H1 (cell line): ENCODE results near the gene LOXHD1. TPM values are rescaled to one million over a fixed set of nuclear protein-coding genes. Genes with fewer than 3 reads are reported as not detected.
A peak's percentile ranks its signal among the peaks of the same experiment; 100 is the strongest.

Experiments used
- CTCF ChIA-PET: fragments of 300-600 bp; sonication (Branson Sonifier 250); formaldehyde crosslinking; loops from one replicate; lab custom pipeline; 2021; ENCODE audit not compliant: partially characterized antibody; lab: Charles Lee
- POLR2A ChIA-PET: fragments of 300-600 bp; sonication (Branson Sonifier 250); formaldehyde crosslinking; loops from one replicate; lab custom pipeline; 2021; ENCODE audit warnings: inconsistent platforms; ENCODE audit not compliant: partially characterized antibody; lab: Charles Lee
- DNase-seq, 2 experiments: peaks; one replicate each; pipeline versions ENCODE4 v3.0.0 to v3.0.0-alpha.2; 2010 to 2022; ENCODE audit warnings: low spot score in 2 of 2, low read depth in 1 of 2, mixed read lengths in 1 of 2
- FAIRE-seq: peaks from 2 replicates; lab custom pipeline; 2011; peaks lifted over from hg19 to GRCh38; lab: Jason Lieb, UNC
- H2AFZ ChIP-seq: 2 replicates; pipeline ENCODE4 v1.8.1; 2012; ENCODE audit warnings: low read length, inconsistent platforms
- H2AK5ac ChIP-seq: 2 replicates; pipeline ENCODE4 v1.6.1; 2013; ENCODE audit warnings: low read depth, low read length
- H2BK120ac ChIP-seq: replicated peaks from 2 replicates; pipeline ENCODE3; 2013; ENCODE audit warnings: low read depth, low read length, inconsistent platforms
- H2BK12ac ChIP-seq: 2 replicates; pipeline ENCODE4 v1.6.1; 2013; ENCODE audit warnings: low read depth, low read length
- H2BK15ac ChIP-seq: 2 replicates; pipeline ENCODE4 v1.6.1; 2013; ENCODE audit warnings: low read length
- H2BK20ac ChIP-seq: 2 replicates; pipeline ENCODE4 v1.6.1; 2013; ENCODE audit warnings: low read length
- H2BK5ac ChIP-seq: 2 replicates; pipeline ENCODE4 v1.6.1; 2013; ENCODE audit warnings: low read depth, low read length
- H3K14ac ChIP-seq: 2 replicates; pipeline ENCODE4 v1.6.1; 2013; ENCODE audit warnings: inconsistent platforms; ENCODE audit not compliant: insufficient read length
- H3K18ac ChIP-seq: 2 replicates; pipeline ENCODE4 v1.6.1; 2013; ENCODE audit warnings: low read length; ENCODE audit errors: extremely low read depth
- H3K23ac ChIP-seq: 2 replicates; pipeline ENCODE4 v1.6.1; 2013; ENCODE audit warnings: inconsistent platforms; ENCODE audit not compliant: insufficient read length
- H3K23me2 ChIP-seq: 2 replicates; pipeline ENCODE4 v1.6.1; 2013; ENCODE audit warnings: low read depth, low read length
- H3K27ac ChIP-seq: 2 replicates; pipeline ENCODE4 v1.6.1; 2011; ENCODE audit warnings: low read depth, low read length, inconsistent platforms
- H3K27me3 ChIP-seq, 4 experiments: replicated peaks in 1 of 4; 1 replicate in 1 of 4; 2 replicates in 3 of 4; pipeline versions ENCODE4 v1.6.1 to v1.8.1; 2011 to 2013; ENCODE audit warnings: low read length in 3 of 4, mild to moderate bottlenecking in 3 of 4, inconsistent platforms in 2 of 4, mixed read lengths in 2 of 4, moderate library complexity in 1 of 4; ENCODE audit not compliant: control insufficient read depth in 3 of 4, insufficient read depth in 3 of 4; ENCODE audit errors: extremely low read depth in 1 of 4
- H3K36me3 ChIP-seq, 4 experiments: 2 replicates each; pipeline versions ENCODE4 v1.6.1 to v1.8.1; 2011 to 2013; ENCODE audit warnings: mild to moderate bottlenecking in 4 of 4, low read length in 3 of 4, moderate library complexity in 2 of 4, control low read depth in 1 of 4, inconsistent platforms in 1 of 4; ENCODE audit not compliant: insufficient read depth in 4 of 4, control insufficient read depth in 2 of 4
- H3K4ac ChIP-seq: replicated peaks from 2 replicates; pipeline ENCODE3; 2013; ENCODE audit warnings: low read length, low read depth, mixed read lengths, inconsistent platforms; ENCODE audit not compliant: insufficient read length
- H3K4me1 ChIP-seq, 4 experiments: replicated peaks in 1 of 4; 1 replicate in 1 of 4; 2 replicates in 3 of 4; pipeline versions ENCODE4 v1.6.1 to v1.8.1; 2011 to 2013; ENCODE audit warnings: low read length in 3 of 4, inconsistent platforms in 2 of 4, mixed read lengths in 1 of 4; ENCODE audit not compliant: insufficient read depth in 4 of 4, control insufficient read depth in 3 of 4
- H3K4me2 ChIP-seq, 2 experiments: 2 replicates each; pipeline versions ENCODE4 v1.6.1 to v1.8.1; 2011 to 2013; ENCODE audit warnings: low read depth in 2 of 2, low read length in 2 of 2, control low read depth in 1 of 2, inconsistent platforms in 1 of 2, mild to moderate bottlenecking in 1 of 2; ENCODE audit not compliant: insufficient read depth in 1 of 2
- H3K4me3 ChIP-seq, 4 experiments: fragments of 200-600, 300-600 bp in 1 of 4; sonication (generic), shearing (Covaris generic), sonication (Bioruptor Twin) in 1 of 4; 2 replicates each; pipeline versions ENCODE4 v1.5.1 to v1.8.1; 2011 to 2016; ENCODE audit warnings: low read length in 4 of 4, low read depth in 3 of 4, control low read depth in 2 of 4, inconsistent platforms in 2 of 4, mild to moderate bottlenecking in 2 of 4, mixed read lengths in 1 of 4, moderate library complexity in 1 of 4; ENCODE audit not compliant: insufficient read depth in 2 of 4; ENCODE audit errors: extremely low read depth in 1 of 4
- H3K56ac ChIP-seq: replicated peaks from 2 replicates; pipeline ENCODE3; 2013; ENCODE audit warnings: low read depth, mild to moderate bottlenecking, mixed read lengths, low read length, inconsistent platforms; ENCODE audit not compliant: insufficient read length
- H3K79me1 ChIP-seq: 2 replicates; pipeline ENCODE4 v1.6.1; 2013; ENCODE audit warnings: low read depth, low read length, control low read depth
- H3K79me2 ChIP-seq, 2 experiments: 2 replicates each; pipeline versions ENCODE4 v1.6.1 to v1.8.1; 2012 to 2013; ENCODE audit warnings: low read length in 2 of 2, mild to moderate bottlenecking in 2 of 2, inconsistent platforms in 1 of 2; ENCODE audit not compliant: insufficient read depth in 2 of 2, control insufficient read depth in 1 of 2
- H3K9ac ChIP-seq, 4 experiments: replicated peaks in 1 of 4; 1 replicate in 1 of 4; 2 replicates in 3 of 4; pipeline versions ENCODE4 v1.6.1 to v1.8.1; 2011 to 2013; ENCODE audit warnings: low read depth in 3 of 4, low read length in 3 of 4, control low read depth in 2 of 4, mild to moderate bottlenecking in 2 of 4, moderate library complexity in 2 of 4, inconsistent platforms in 1 of 4; ENCODE audit errors: extremely low read depth in 1 of 4
- H3K9me3 ChIP-seq, 2 experiments: 2 replicates each; pipeline versions ENCODE4 v1.6.1 to v1.8.1; 2012 to 2013; ENCODE audit warnings: mild to moderate bottlenecking in 2 of 2, moderate library complexity in 2 of 2, control low read depth in 1 of 2, inconsistent platforms in 1 of 2, low read depth in 1 of 2, low read length in 1 of 2, mixed read lengths in 1 of 2; ENCODE audit not compliant: insufficient read depth in 2 of 2
- H4K20me1 ChIP-seq, 2 experiments: replicated peaks in 1 of 2; 2 replicates each; pipeline versions ENCODE3 to v1.8.1; 2011 to 2013; ENCODE audit warnings: inconsistent platforms in 2 of 2, low read length in 2 of 2, mild to moderate bottlenecking in 1 of 2; ENCODE audit not compliant: insufficient read depth in 2 of 2, control insufficient read depth in 1 of 2
- H4K5ac ChIP-seq: 2 replicates; pipeline ENCODE4 v1.6.1; 2013; ENCODE audit warnings: low read length, low read depth, mixed read lengths, inconsistent platforms; ENCODE audit not compliant: insufficient read length
- H4K8ac ChIP-seq: 2 replicates; pipeline ENCODE4 v1.8.0; 2013; ENCODE audit warnings: mild to moderate bottlenecking, moderate library complexity, low read length, inconsistent platforms; ENCODE audit not compliant: insufficient read depth; ENCODE audit errors: extremely low read depth
- H4K91ac ChIP-seq: replicated peaks from 2 replicates; pipeline ENCODE3; 2013; ENCODE audit warnings: low read length, mixed read lengths, inconsistent platforms; ENCODE audit not compliant: insufficient read length
- CHD1 ChIP-seq: IDR thresholded peaks from 2 replicates; pipeline ENCODE4 v1.6.1; 2012; ENCODE audit warnings: low read depth, low read length, improper control_type of control experiment
- RFX5 ChIP-seq: IDR thresholded peaks from 2 replicates; pipeline ENCODE4 v1.6.1; 2011; ENCODE audit warnings: low read depth, low read length, improper control_type of control experiment, borderline replicate concordance
- WGBS, 2 experiments: shearing (Covaris generic) in 1 of 2; methylation state at CpG; one replicate each; pipeline versions ENCODE4 v1.1.6 to v1.1.7; 2013 to 2015; ENCODE audit warnings: low lambda C conversion rate in 2 of 2, mixed read lengths in 2 of 2, inconsistent platforms in 1 of 2, low coverage in 1 of 2, missing lambda C conversion rate in 1 of 2; ENCODE audit not compliant: insufficient replicate concordance in 2 of 2, insufficient coverage in 1 of 2, insufficient read length in 1 of 2; ENCODE audit errors: extremely low coverage in 1 of 2, missing lambda C conversion rate in 1 of 2; 5-methylcytosine and 5-hydroxymethylcytosine counted together
- polyA plus RNA-seq, 7 experiments: library from polyadenylated mRNA; depleted of rRNA in 3 of 7; stranded (reverse) in 5 of 7; unstranded in 2 of 7; fragments of >200 nt in 5 of 7; fragments of 200-250 nt in 2 of 7; gene quantifications; 1 replicate in 5 of 7; 2 replicates in 1 of 7; 4 replicates in 1 of 7; pipeline versions ENCODE4 v1.2.1 to v1.2.3, GENCODE V29; 2011 to 2013; ENCODE audit warnings: missing spikeins in 2 of 7, mixed read lengths in 2 of 7
- total RNA-seq: library from RNA; stranded (reverse); fragmentation: NEBNext Ultra II Directional; extraction: Animal tissue kit (Norgen Biotek cat#: 25700); gene quantifications from 2 replicates; pipeline ENCODE4 v1.2.1, GENCODE V29; 2021

The LOXHD1 gene
- total and polyA plus RNA-seq, 2 of the 8 experiments (the other 6 are each of a cell fraction or from before 2014, with no cell fraction given): 0.02 TPM; not detected in 1

DNA sequence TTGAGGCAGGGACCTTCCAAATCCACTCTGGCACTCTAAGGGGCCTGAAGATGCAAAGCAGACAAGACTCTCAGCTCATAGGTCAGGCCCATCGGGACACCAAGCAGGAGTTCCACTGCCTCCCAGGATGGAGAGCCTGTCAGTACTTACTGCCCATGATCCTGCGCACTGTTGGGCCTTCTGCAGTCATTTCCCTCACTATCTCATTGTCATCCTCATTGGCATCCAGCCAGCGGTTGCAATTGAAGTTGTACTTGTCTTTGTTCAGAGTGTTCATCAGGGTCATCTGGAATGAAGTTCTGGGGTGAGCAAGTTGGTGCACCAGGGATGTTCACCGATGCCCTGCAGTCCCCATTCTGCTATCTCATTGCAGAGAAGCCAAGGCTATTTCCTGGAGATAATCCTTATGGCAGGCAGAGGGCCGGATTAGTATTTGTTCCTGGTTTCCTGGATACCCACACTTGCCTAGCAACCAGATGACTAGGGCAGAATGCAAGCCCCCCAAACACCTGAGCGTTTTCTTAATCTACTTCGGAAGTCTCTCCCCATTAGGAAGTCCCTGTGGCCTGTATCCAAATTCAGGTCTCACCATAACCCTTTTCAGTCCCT is 65.1 kb downstream of the LOXHD1 start:
- ChIA-PET CTCF (interaction anchor here (1.5 kb wide), 1 partner anchor 12 kb away, joined by 3 read pairs; no protein-coding TSS in a partner anchor), POLR2A (no interaction called here)
- TF ChIP-seq CHD1: no peak
- TF ChIP-seq RFX5: peak; percentile 71; the same call in 1 of the 2 replicates
- Histone ChIP-seq H3K4me1 (no peaks in the 10 kb centered on the region), H3K27ac (no peak overlapping the region), H4K5ac (no peak overlapping the region), H3K4me2 (no peak overlapping the region), H4K20me1 (no peaks in the 10 kb centered on the region), H3K27me3 (no peaks in the 10 kb centered on the region), H3K14ac (no peak overlapping the region), H2AFZ (no peak overlapping the region), H2BK20ac (no peak overlapping the region), H4K8ac (no peak overlapping the region), H3K18ac (no peak overlapping the region), H3K79me1 (no peaks in the 10 kb centered on the region), H3K23ac (no peak overlapping the region), H2BK15ac (no peak overlapping the region), H2AK5ac (no peak overlapping the region), H4K91ac (no peak overlapping the region), H3K79me2 (no peaks in the 10 kb centered on the region), H3K36me3 (no peaks in the 10 kb centered on the region), H3K56ac (no peak overlapping the region), H3K4ac (no peak overlapping the region), H3K9me3 (no peaks in the 10 kb centered on the region), H3K9ac (no peak overlapping the region), H2BK5ac (no peak overlapping the region), H3K23me2 (no peaks in the 10 kb centered on the region), H3K4me3 (no peak overlapping the region), H2BK12ac (no peak overlapping the region), H2BK120ac (no peak overlapping the region)
- DNase-seq: no peak
- 90% methylated on average over 7 of the region's 7 CpGs; no CpG with 5 or more reads in 1 of the 2 experiments for WGBS, 2 experiments
- FAIRE-seq: no peak
